Measurements from ENCODE around the gene SCAMP3. TPM values are rescaled to one million over a fixed set of nuclear protein-coding genes. Genes with fewer than 3 reads are reported as not detected.

SCAMP3 gene
- total RNA-seq, 1 experiment from 2014 or later, result 64.2 TPM

DNA sequence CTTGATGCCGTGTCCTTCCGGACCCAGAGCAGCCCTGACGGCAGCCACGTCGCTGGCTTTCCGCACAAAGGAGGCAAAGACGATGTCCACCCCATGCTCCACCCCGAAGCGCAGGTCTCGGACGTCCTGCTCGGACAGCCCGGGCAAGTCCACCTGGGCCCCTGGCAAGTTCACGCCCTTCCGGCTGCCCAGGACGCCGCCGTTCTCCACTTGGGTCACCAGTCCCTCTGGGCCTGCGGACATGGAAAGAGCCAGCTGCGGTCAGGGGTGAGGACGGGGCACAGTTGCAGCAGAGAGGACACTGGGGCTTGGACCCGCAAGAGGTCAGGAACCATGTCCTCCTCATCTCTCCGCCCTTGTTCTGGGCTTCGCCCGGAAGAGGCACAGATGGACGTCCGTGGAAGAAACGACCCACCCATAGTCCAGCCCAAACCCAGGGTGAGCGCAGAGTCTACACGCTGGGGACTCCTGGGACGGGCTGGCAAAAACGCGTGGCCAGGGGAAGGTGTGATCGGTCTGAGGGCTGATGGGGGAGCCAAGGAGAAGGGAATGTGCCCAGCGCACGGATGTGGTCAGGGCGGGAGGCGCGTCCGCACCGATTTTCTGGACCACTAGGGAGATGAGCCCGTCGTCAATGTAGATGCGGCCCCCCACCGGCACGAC is 32.5 kb upstream of the SCAMP3 start:
- RAD21 ChIA-PET (ENCODE audit: low non-redundant PET in 1 of 2, low total read pairs in 2 of 2, uncharacterized antibody in 2 of 2, unreplicated experiment in 2 of 2), result no interaction called here
- intact Hi-C loops (cut with micrococcal nuclease), result no loop called here
- no peak overlapping the region for H3K4me3 ChIP-seq (replicated peaks in 1 of 2; ENCODE audit: low read depth in 1 of 2, low read length in 2 of 2)
- no peaks in the 10 kb centered on the region for H3K36me3 ChIP-seq (ENCODE audit: control insufficient read depth in 1 of 2, insufficient read depth in 2 of 2, low read length in 2 of 2)
- DNase-seq (ENCODE audit: low read depth, low spot score) (no peak), ATAC-seq (no peak)
- no peak overlapping the region for H3K27ac ChIP-seq (ENCODE audit: low read depth, low read length)
- no TSS peak for BruUV-seq (replicated peaks)
- no peaks in the 10 kb centered on the region for H3K9me3 ChIP-seq (ENCODE audit: control insufficient read depth in 1 of 2, insufficient read depth in 1 of 2, low read depth in 1 of 2, low read length in 2 of 2)
- H4K20me1 ChIP-seq (ENCODE audit: insufficient read depth), result no peaks in the 10 kb centered on the region
- no peaks in the 10 kb centered on the region for H3K27me3 ChIP-seq (ENCODE audit: insufficient read depth, low read length)
- H3K4me1 ChIP-seq (ENCODE audit: control insufficient read depth in 1 of 2, insufficient read depth in 2 of 2, low read length in 2 of 2), result no peaks in the 10 kb centered on the region; a peak in 1 of 4 replicates
- no peak for TF ChIP-seq EZH2phosphoT487 (IDR thresholded peaks at IDR 0.05; ENCODE audit: borderline replicate concordance)
- TF ChIP-seq POLR2A (IDR thresholded peaks at IDR 0.05; ENCODE audit: borderline replicate concordance, extremely low read depth, insufficient read depth, insufficient read length), result no peak
- no peak for TF ChIP-seq ZFX (IDR thresholded peaks at IDR 0.05)
- TF ChIP-seq CTCF (IDR thresholded peaks at IDR 0.05 in 2 of 3, conservative IDR thresholded peaks at IDR 0.05 in 1 of 3; ENCODE audit: borderline replicate concordance in 1 of 3, insufficient read depth in 1 of 3, low read depth in 2 of 3, low read length in 2 of 3), result no peak
- no peak for TF ChIP-seq SP1 (IDR thresholded peaks at IDR 0.05; ENCODE audit: low read depth)
- no peak for TF ChIP-seq FOSL1 (IDR thresholded peaks at IDR 0.05; ENCODE audit: low read depth)
- POLR2A ChIA-PET, result no interaction called here
- H3K9me2 ChIP-seq (ENCODE audit: insufficient read depth), result no peaks in the 10 kb centered on the region
- CTCF ChIA-PET, result no interaction called here
- H3K9ac ChIP-seq (ENCODE audit: low read length), result no peak overlapping the region
- H3K79me2 ChIP-seq (ENCODE audit: insufficient read depth, low read length), result no peaks in the 10 kb centered on the region
- H2AFZ ChIP-seq (ENCODE audit: low read depth, low read length, poor library complexity, severe bottlenecking), result no peak overlapping the region
- H3K4me2 ChIP-seq (ENCODE audit: low read length), result no peak overlapping the region

DNA sequence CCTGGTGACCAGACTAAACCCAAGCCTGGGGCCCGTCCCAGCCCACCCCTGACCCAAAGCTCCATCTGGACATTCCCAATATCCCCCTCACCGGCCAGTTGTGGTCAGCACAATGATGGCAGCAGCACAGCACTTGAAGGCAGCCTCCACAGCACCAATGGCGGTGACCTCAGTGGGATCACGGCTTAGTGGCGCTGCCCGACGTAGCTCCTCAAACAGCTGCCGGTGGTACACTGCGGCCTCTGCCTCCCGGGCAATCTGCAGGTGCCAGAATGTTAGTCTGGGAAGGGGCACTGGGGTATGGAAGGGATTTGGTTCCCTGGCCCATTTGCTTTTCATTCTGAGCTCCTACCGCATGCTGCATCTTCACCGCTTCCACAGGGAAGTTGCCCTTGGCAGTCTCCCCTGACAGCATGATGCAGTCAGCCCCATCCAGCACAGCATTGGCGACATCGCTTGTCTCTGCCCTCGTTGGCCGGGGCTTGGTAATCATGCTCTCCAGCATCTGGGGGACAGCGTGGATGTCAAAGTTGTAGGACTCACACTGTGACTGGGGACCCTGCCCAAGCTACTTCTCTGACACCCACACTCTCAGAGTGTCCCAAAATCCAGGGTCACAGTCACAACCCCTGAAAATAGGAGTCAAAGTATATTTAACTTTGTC is 31.1 kb upstream of the SCAMP3 start:
- intact Hi-C loops (cut with micrococcal nuclease), result no loop called here
- H4K20me1 ChIP-seq (ENCODE audit: insufficient read depth), result no peaks in the 10 kb centered on the region
- H3K79me2 ChIP-seq (ENCODE audit: insufficient read depth, low read length), result no peaks in the 10 kb centered on the region
- H3K9me3 ChIP-seq (ENCODE audit: control insufficient read depth in 1 of 2, insufficient read depth in 1 of 2, low read depth in 1 of 2, low read length in 2 of 2), result no peaks in the 10 kb centered on the region
- no peaks in the 10 kb centered on the region for H3K9me2 ChIP-seq (ENCODE audit: insufficient read depth)
- ATAC-seq, result no peak
- ChIA-PET POLR2A (no interaction called here), CTCF (interaction anchor here (1.6 kb wide), 1 partner anchor 43 kb away, joined by 5 read pairs; no protein-coding TSS in a partner anchor), RAD21 (ENCODE audit: low non-redundant PET in 1 of 2, low total read pairs in 2 of 2, uncharacterized antibody in 2 of 2, unreplicated experiment in 2 of 2) (no interaction called here)
- H3K36me3 ChIP-seq (ENCODE audit: control insufficient read depth in 1 of 2, insufficient read depth in 2 of 2, low read length in 2 of 2), result no peaks in the 10 kb centered on the region
- H3K27me3 ChIP-seq (ENCODE audit: insufficient read depth, low read length), result no peaks in the 10 kb centered on the region
- no peak overlapping the region for H3K9ac ChIP-seq (ENCODE audit: low read length)
- BruUV-seq (replicated peaks), result no TSS peak
- H2AFZ ChIP-seq (ENCODE audit: low read depth, low read length, poor library complexity, severe bottlenecking), result no peak overlapping the region
- H3K27ac ChIP-seq (ENCODE audit: low read depth, low read length), result no peak overlapping the region
- no peak overlapping the region for H3K4me3 ChIP-seq (replicated peaks in 1 of 2; ENCODE audit: low read depth in 1 of 2, low read length in 2 of 2)
- no peak for DNase-seq (ENCODE audit: low read depth, low spot score)
- H3K4me2 ChIP-seq (ENCODE audit: low read length), result no peak overlapping the region
- H3K4me1 ChIP-seq (ENCODE audit: control insufficient read depth in 1 of 2, insufficient read depth in 2 of 2, low read length in 2 of 2), result no peaks in the 10 kb centered on the region
- TF ChIP-seq TCF7L2 (IDR thresholded peaks at IDR 0.05; ENCODE audit: borderline replicate concordance, extremely low read depth, insufficient read depth, insufficient read length) (no peak), POLR2A (IDR thresholded peaks at IDR 0.05; ENCODE audit: borderline replicate concordance, extremely low read depth, insufficient read depth, insufficient read length) (no peak), SRF (IDR thresholded peaks at IDR 0.05; ENCODE audit: low read depth) (no peak), YY1 (IDR thresholded peaks at IDR 0.05; ENCODE audit: extremely low read depth, insufficient replicate concordance, low read depth, low read length) (no peak), JUND (IDR thresholded peaks at IDR 0.05) (no peak), EZH2 (IDR thresholded peaks at IDR 0.05) (no peak), REST (IDR thresholded peaks at IDR 0.05; ENCODE audit: low read depth) (no peak), SP1 (IDR thresholded peaks at IDR 0.05; ENCODE audit: low read depth) (no peak), FOSL1 (IDR thresholded peaks at IDR 0.05; ENCODE audit: low read depth) (no peak)
- TF ChIP-seq, protein P1, sequence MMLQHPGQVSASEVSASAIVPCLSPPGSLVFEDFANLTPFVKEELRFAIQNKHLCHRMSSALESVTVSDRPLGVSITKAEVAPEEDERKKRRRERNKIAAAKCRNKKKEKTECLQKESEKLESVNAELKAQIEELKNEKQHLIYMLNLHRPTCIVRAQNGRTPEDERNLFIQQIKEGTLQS (IDR thresholded peaks at IDR 0.05), result no peak
